HG03521 (cell line): ENCODE results near the gene DUSP23.
A peak's percentile ranks its signal among the peaks of the same experiment; 100 is the strongest.

Source experiments
- ATAC-seq: cut with Tn5 transposase; IDR thresholded peaks from one replicate; pipeline ENCODE4 v1.9.1; 2021; ENCODE audit warnings: mild to moderate bottlenecking, moderate library complexity; ENCODE audit not compliant: unreplicated experiment

Gene DUSP23

GRCh38 chr1:159827549-159827948 is 46.8 kb downstream of the DUSP23 start:
- ATAC-seq: no peak

DNA sequence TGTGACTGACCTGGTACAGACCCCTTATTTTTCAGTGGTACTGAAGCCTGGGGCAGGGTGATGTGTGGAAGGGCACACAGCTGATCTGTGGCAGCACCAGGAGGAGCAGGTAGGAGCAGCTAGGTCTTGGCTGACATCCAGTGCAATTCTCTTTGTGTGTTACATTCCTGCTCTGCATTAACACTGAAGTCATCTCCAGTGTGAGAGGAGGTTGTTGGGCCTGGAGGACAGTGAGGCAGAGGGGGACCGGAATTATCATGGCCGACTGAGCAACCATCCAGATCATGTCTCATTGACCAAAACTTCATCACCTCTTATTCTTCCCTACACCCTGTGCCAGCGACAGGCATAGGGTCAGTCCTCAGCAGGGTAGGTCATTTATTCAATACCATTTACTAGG is 47.4 kb downstream of the DUSP23 start:
- no peak for ATAC-seq

GRCh38 chr1:159828581-159829272 is 48.0 kb downstream of the DUSP23 start:
- ATAC-seq: no peak

- ATAC-seq: peak; percentile 72
Observed at GRCh38 chr1:159829273-159829634, 48.5 kb downstream of the DUSP23 start.

GRCh38 chr1:159829822-159830465 is 49.2 kb downstream of the DUSP23 start:
- ATAC-seq: no peak

DNA sequence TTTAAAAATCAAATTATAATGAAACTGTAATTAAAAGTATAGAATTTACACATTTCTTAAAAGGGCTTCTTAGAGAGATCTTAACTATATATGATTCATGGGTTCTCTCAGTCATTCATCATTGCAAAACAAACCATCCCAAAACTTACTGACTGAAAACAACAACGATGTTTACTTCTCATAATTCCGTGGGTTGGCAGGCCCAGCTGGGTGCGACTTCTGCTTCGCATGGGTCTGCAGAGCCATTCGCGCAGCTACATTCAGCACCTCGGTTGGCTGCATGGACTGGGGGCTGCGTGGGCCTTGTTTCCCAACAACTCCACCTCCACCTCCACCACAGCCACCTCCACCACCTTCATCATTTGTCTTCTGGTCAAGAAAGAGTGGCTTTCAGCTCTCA is 50.0 kb downstream of the DUSP23 start:
- ATAC-seq: no peak

GRCh38 chr1:159831412-159832141 is 50.8 kb downstream of the DUSP23 start:
- no peak for ATAC-seq
